ENCODE data around the gene ZCCHC7. TPM values are rescaled to one million over a fixed set of nuclear protein-coding genes. Genes with fewer than 3 reads are reported as not detected.

ZCCHC7 gene
- total RNA-seq, 1 experiment from 2014 or later = 31.2 TPM

GRCh38 chr9:37134166-37134565, 13.8 kb downstream of the ZCCHC7 start:
- no peak for ATAC-seq
- Histone ChIP-seq H3K4me2 (ENCODE audit: low read length) (no peak overlapping the region), H3K4me1 (ENCODE audit: control insufficient read depth in 1 of 2, insufficient read depth in 2 of 2, low read length in 2 of 2) (no peaks in the 10 kb centered on the region), H4K20me1 (ENCODE audit: insufficient read depth) (no peaks in the 10 kb centered on the region), H2AFZ (ENCODE audit: low read depth, low read length, poor library complexity, severe bottlenecking) (no peak overlapping the region), H3K9me3 (ENCODE audit: control insufficient read depth in 1 of 2, insufficient read depth in 1 of 2, low read depth in 1 of 2, low read length in 2 of 2) (no peaks in the 10 kb centered on the region), H3K9ac (ENCODE audit: low read length) (no peak overlapping the region), H3K9me2 (ENCODE audit: insufficient read depth) (peaks cover 3% of the 10 kb centered on the region; the same call in 1 of the 2 replicates), H3K27me3 (ENCODE audit: insufficient read depth, low read length) (no peaks in the 10 kb centered on the region), H3K79me2 (ENCODE audit: insufficient read depth, low read length) (peaks cover 85% of the 10 kb centered on the region), H3K27ac (ENCODE audit: low read depth, low read length) (no peak overlapping the region), H3K4me3 (replicated peaks in 1 of 2; ENCODE audit: low read depth in 1 of 2, low read length in 2 of 2) (no peak overlapping the region), H3K36me3 (ENCODE audit: control insufficient read depth in 1 of 2, insufficient read depth in 2 of 2, low read length in 2 of 2) (peaks cover 4 to 9% of the 10 kb centered on the region in 2 experiments; a peak in 2 of 4 replicates)
- ChIA-PET RAD21 (ENCODE audit: low non-redundant PET in 1 of 2, low total read pairs in 2 of 2, uncharacterized antibody in 2 of 2, unreplicated experiment in 2 of 2) (no interaction called here), CTCF (no interaction called here), POLR2A (no interaction called here)
- intact Hi-C loops (cut with micrococcal nuclease) = no loop called here
- DNase-seq (ENCODE audit: low read depth, low spot score) = no peak
- no TSS peak for BruUV-seq (replicated peaks)
- TF ChIP-seq SP1 (IDR thresholded peaks at IDR 0.05; ENCODE audit: low read depth) (no peak), ELF1 (IDR thresholded peaks at IDR 0.05; ENCODE audit: borderline replicate concordance, low read depth) (no peak)

- CTCF ChIA-PET = no interaction called here
- H4K20me1 ChIP-seq (ENCODE audit: insufficient read depth) = peaks cover 10% of the 10 kb centered on the region; the same call in 1 of the 2 replicates
- H3K9ac ChIP-seq (ENCODE audit: low read length) = no peak overlapping the region
- H3K4me1 ChIP-seq (ENCODE audit: control insufficient read depth in 1 of 2, insufficient read depth in 2 of 2, low read length in 2 of 2) = peaks cover 6 to 7% of the 10 kb centered on the region in 2 experiments
- RAD21 ChIA-PET (ENCODE audit: low non-redundant PET in 1 of 2, low total read pairs in 2 of 2, uncharacterized antibody in 2 of 2, unreplicated experiment in 2 of 2) = no interaction called here
- H3K36me3 ChIP-seq (ENCODE audit: control insufficient read depth in 1 of 2, insufficient read depth in 2 of 2, low read length in 2 of 2) = peaks cover 0 to 9% of the 10 kb centered on the region in 2 experiments; a peak in 1 of 4 replicates
- H3K79me2 ChIP-seq (ENCODE audit: insufficient read depth, low read length) = peaks cover 95% of the 10 kb centered on the region
- POLR2A ChIA-PET = no interaction called here
- no peak overlapping the region for H3K4me2 ChIP-seq (ENCODE audit: low read length)
- no peak overlapping the region for H3K4me3 ChIP-seq (replicated peaks in 1 of 2; ENCODE audit: low read depth in 1 of 2, low read length in 2 of 2)
- no peak overlapping the region for H3K27ac ChIP-seq (ENCODE audit: low read depth, low read length)
- H3K27me3 ChIP-seq (ENCODE audit: insufficient read depth, low read length) = no peaks in the 10 kb centered on the region
- intact Hi-C loops (cut with micrococcal nuclease) = no loop called here
- no TSS peak for BruUV-seq (replicated peaks)
- no peak for DNase-seq (ENCODE audit: low read depth, low spot score)
- no peaks in the 10 kb centered on the region for H3K9me3 ChIP-seq (ENCODE audit: control insufficient read depth in 1 of 2, insufficient read depth in 1 of 2, low read depth in 1 of 2, low read length in 2 of 2)
- H2AFZ ChIP-seq (ENCODE audit: low read depth, low read length, poor library complexity, severe bottlenecking) = no peak overlapping the region
- no peak for ATAC-seq
- H3K9me2 ChIP-seq (ENCODE audit: insufficient read depth) = no peaks in the 10 kb centered on the region
- TF ChIP-seq ZNF274 (IDR thresholded peaks at IDR 0.05; ENCODE audit: low read depth, low read length) = no peak
- no peak for TF ChIP-seq MAX (IDR thresholded peaks at IDR 0.05)
- TF ChIP-seq CBX3 (IDR thresholded peaks at IDR 0.05; ENCODE audit: low read depth) = no peak
- no peak for TF ChIP-seq ZBTB33 (IDR thresholded peaks at IDR 0.05; ENCODE audit: extremely low read depth, insufficient replicate concordance, low read length)
- no peak for TF ChIP-seq EZH2 (IDR thresholded peaks at IDR 0.05)
- no peak for TF ChIP-seq ATF3 (IDR thresholded peaks at IDR 0.05)
- no peak for TF ChIP-seq EZH2phosphoT487 (IDR thresholded peaks at IDR 0.05; ENCODE audit: borderline replicate concordance)
- no peak for TF ChIP-seq CTCF (IDR thresholded peaks at IDR 0.05 in 2 of 3, conservative IDR thresholded peaks at IDR 0.05 in 1 of 3; ENCODE audit: borderline replicate concordance in 1 of 3, insufficient read depth in 1 of 3, low read depth in 2 of 3, low read length in 2 of 3)
- no peak for TF ChIP-seq SRF (IDR thresholded peaks at IDR 0.05; ENCODE audit: low read depth)
- no peak for TF ChIP-seq SIN3A (IDR thresholded peaks at IDR 0.05; ENCODE audit: low read depth)
- TF ChIP-seq POLR2A (IDR thresholded peaks at IDR 0.05; ENCODE audit: borderline replicate concordance, extremely low read depth, insufficient read depth, insufficient read length) = no peak
- TF ChIP-seq YY1 (IDR thresholded peaks at IDR 0.05; ENCODE audit: extremely low read depth, insufficient replicate concordance, low read depth, low read length) = no peak
- TF ChIP-seq ZFX (IDR thresholded peaks at IDR 0.05) = no peak
- no peak for TF ChIP-seq ELF1 (IDR thresholded peaks at IDR 0.05; ENCODE audit: borderline replicate concordance, low read depth)
- no peak for TF ChIP-seq CEBPB (IDR thresholded peaks at IDR 0.05; ENCODE audit: low read depth)
- TF ChIP-seq RAD21 (IDR thresholded peaks at IDR 0.05; ENCODE audit: low read depth) = no peak
- TF ChIP-seq SP1 (IDR thresholded peaks at IDR 0.05; ENCODE audit: low read depth) = no peak
Measured at GRCh38 chr9:37141015-37141414, 20.6 kb downstream of the ZCCHC7 start.

Data from HCT116 (cell line).